Peyer's patch (tissue), 4 donors: ENCODE measurements around the gene ZC3H10. TPM values are rescaled to one million over a fixed set of nuclear protein-coding genes. Genes with fewer than 3 reads are reported as not detected.
A peak's percentile ranks its signal among the peaks of the same experiment; 100 is the strongest.

ENCODE experiments used
- DNase-seq, 3 donors: peaks; one replicate each; pipeline ENCODE4 v3.0.0-alpha.2; 2017 to 2019
- H3K27ac ChIP-seq, 4 donors: fragments of 200-600 bp; sonication (generic); one replicate each; pipeline ENCODE4 v1.5.1; 2016 to 2019
- H3K27me3 ChIP-seq, 2 donors: fragments of 200-600 bp; sonication (generic); one replicate each; pipeline ENCODE4 v1.5.1; 2019
- H3K36me3 ChIP-seq, 3 donors: fragments of 200-600 bp; sonication (generic); one replicate each; pipeline ENCODE4 v1.5.1; 2016 to 2019
- H3K4me1 ChIP-seq, 4 donors: fragments of 200-600 bp; sonication (generic); one replicate each; pipeline ENCODE4 v1.5.1; 2016 to 2019
- H3K4me3 ChIP-seq, 4 donors: fragments of 200-600 bp; sonication (generic); 1 replicate in 3 of 4; 2 replicates in 1 of 4; pipeline ENCODE4 v1.5.1; 2016 to 2019; ENCODE audit warnings: mild to moderate bottlenecking in 1 of 4
- H3K9me3 ChIP-seq, 4 donors: fragments of 200-600 bp; sonication (generic); one replicate each; pipeline ENCODE4 v1.5.1; 2016 to 2019; ENCODE audit warnings: mild to moderate bottlenecking in 1 of 4
- CTCF ChIP-seq, 6 experiments: fragments of 450-650 bp in 4 of 6; fragments of 200-600 bp in 2 of 6; sonication (generic) in 1 of 6; IDR thresholded peaks; one replicate each; pipeline ENCODE4 v1.5.1; 2017 to 2019; ENCODE audit warnings: antibody characterized with exemption in 6 of 6, mild to moderate bottlenecking in 3 of 6, moderate library complexity in 1 of 6
- POLR2A ChIP-seq, 2 donors: fragments of 450-650 bp; IDR thresholded peaks; one replicate each; pipeline ENCODE4 v1.5.1; 2017; ENCODE audit warnings: antibody characterized with exemption in 2 of 2, mild to moderate bottlenecking in 2 of 2, moderate library complexity in 2 of 2
- total RNA-seq, 4 donors: library from RNA; depleted of rRNA; stranded (reverse); fragments of >200 nt; gene quantifications; one replicate each; pipeline ENCODE4 v1.1.0, GENCODE V29; 2016

ZC3H10 gene
- total RNA-seq, 4 donors from 2014 or later, result 2.0 to 5.5 (median 3.8) TPM

- H3K27me3 ChIP-seq, result no peaks in the 10 kb centered on the region
- peaks cover 0 to 19% (median 0%) of the 10 kb centered on the region in 3 donors for H3K36me3 ChIP-seq
- H3K27ac ChIP-seq, result peak overlapping the region; percentile 95 to 96 (median 96)
- TF ChIP-seq CTCF (IDR thresholded peaks at IDR 0.05) (no peak), POLR2A (IDR thresholded peaks at IDR 0.05) (no peak)
- H3K4me1 ChIP-seq, result peaks cover 3 to 18% (median 4%) of the 10 kb centered on the region in 4 donors
- H3K4me3 ChIP-seq, result peak overlapping the region; percentile 69 to 75 (median 72)
- DNase-seq, result no peak
- H3K9me3 ChIP-seq, result no peaks in the 10 kb centered on the region
Measured at GRCh38 chr12:56118688-56119357, 757 bp downstream of the ZC3H10 start.

DNA sequence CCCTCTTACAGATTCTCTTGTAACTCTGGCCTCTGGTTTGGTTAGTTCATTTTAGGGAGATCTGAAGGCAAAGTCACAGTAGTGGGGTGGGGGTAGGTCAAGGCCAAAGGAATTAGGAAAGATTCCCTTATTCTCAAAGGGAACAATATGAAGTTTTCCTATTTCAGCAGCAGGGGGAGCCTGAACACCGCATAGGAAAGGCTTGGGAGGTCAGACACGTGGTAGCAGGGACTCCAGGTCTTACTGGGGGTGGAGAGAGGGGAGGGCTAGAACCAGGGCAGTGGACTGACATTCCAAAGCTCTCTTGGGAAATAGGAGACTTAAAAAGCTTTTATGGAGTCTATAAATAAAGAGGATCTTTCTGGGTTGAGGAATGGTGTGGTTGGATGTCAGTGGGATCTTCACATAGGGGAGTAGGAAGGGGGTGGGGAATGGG is 1.3 kb downstream of the ZC3H10 start:
- peak; percentile 66 to 93 (median 90) for TF ChIP-seq CTCF (IDR thresholded peaks at IDR 0.05)
- no peak for TF ChIP-seq POLR2A (IDR thresholded peaks at IDR 0.05)
- H3K27ac ChIP-seq, result peak overlapping the region; percentile 95 to 96 (median 96)
- H3K9me3 ChIP-seq, result no peaks in the 10 kb centered on the region
- DNase-seq, result peak in 2 of 3 donors; percentile 49 to 84
- no peaks in the 10 kb centered on the region for H3K27me3 ChIP-seq
- peak overlapping the region in 2 of 4 donors; percentile 69 to 73 for H3K4me3 ChIP-seq
- H3K4me1 ChIP-seq, result peaks cover 3 to 18% (median 4%) of the 10 kb centered on the region in 4 donors
- peaks cover 0 to 19% (median 0%) of the 10 kb centered on the region in 3 donors for H3K36me3 ChIP-seq

- Histone ChIP-seq H3K4me3 (no peak overlapping the region), H3K9me3 (no peaks in the 10 kb centered on the region), H3K27me3 (no peaks in the 10 kb centered on the region), H3K4me1 (peaks cover 3 to 19% (median 4%) of the 10 kb centered on the region in 4 donors), H3K36me3 (peaks cover 0 to 19% (median 0%) of the 10 kb centered on the region in 3 donors), H3K27ac (peak overlapping the region in 2 of 4 donors; percentile 95 to 96)
- no peak for TF ChIP-seq POLR2A (IDR thresholded peaks at IDR 0.05)
- no peak for TF ChIP-seq CTCF (IDR thresholded peaks at IDR 0.05)
- no peak for DNase-seq
Measured at GRCh38 chr12:56120158-56120846, 2.2 kb downstream of the ZC3H10 start.

DNA sequence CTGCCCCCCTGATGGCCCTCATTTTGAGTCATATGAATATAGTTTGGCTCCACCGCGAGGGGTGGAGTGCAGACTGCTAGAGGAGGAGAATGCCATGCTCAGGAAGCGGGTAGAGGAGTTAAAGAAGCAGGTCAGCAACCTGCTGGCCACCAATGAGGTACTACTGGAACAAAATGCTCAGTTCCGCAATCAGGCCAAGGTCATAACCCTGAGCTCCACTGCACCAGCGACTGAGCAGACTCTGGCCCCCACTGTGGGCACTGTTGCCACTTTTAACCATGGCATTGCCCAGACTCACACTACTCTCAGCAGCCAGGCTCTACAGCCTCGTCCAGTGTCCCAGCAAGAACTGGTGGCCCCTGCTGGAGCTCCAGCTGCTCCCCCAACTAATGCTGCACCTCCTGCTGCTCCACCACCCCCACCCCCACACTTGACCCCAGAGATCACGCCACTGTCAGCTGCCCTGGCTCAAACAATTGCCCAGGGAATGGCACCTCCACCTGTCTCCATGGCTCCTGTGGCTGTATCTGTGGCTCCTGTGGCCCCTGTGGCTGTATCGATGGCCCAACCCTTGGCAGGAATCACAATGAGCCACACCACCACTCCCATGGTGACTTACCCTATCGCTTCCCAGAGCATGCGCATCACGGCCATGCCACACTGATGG is 3.3 kb downstream of the ZC3H10 start:
- H3K4me1 ChIP-seq, result peaks cover 3 to 30% (median 5%) of the 10 kb centered on the region in 4 donors
- no peak overlapping the region for H3K27ac ChIP-seq

More for the DNA sequence above, 3.3 kb downstream of the ZC3H10 start:
- no peak overlapping the region for H3K4me3 ChIP-seq
- no peaks in the 10 kb centered on the region for H3K27me3 ChIP-seq
- DNase-seq, result no peak
- TF ChIP-seq POLR2A (IDR thresholded peaks at IDR 0.05) (no peak), CTCF (IDR thresholded peaks at IDR 0.05) (no peak)
- peaks cover 0 to 19% (median 0%) of the 10 kb centered on the region in 3 donors for H3K36me3 ChIP-seq
- no peaks in the 10 kb centered on the region for H3K9me3 ChIP-seq
